Liver (tissue), 9 donors: ENCODE results near the gene PKP4. TPM values are rescaled to one million over a fixed set of nuclear protein-coding genes. Genes with fewer than 3 reads are reported as not detected.

Experiments
- DNase-seq: peaks from one replicate; pipeline ENCODE4 v3.0.0-alpha.2; 2017; ENCODE audit warnings: low spot score
- H3K27ac ChIP-seq, 2 donors: one replicate each; pipeline ENCODE4 v1.7.0; 2013; ENCODE audit warnings: inconsistent platforms in 2 of 2, low read length in 2 of 2, control low read depth in 1 of 2, low read depth in 1 of 2, mild to moderate bottlenecking in 1 of 2
- H3K27me3 ChIP-seq, 4 donors: one replicate each; pipeline versions ENCODE4 v1.6.1 to v1.7.0; 2013; ENCODE audit warnings: low read length in 3 of 4, inconsistent platforms in 1 of 4, mild to moderate bottlenecking in 1 of 4, moderate library complexity in 1 of 4; ENCODE audit not compliant: control insufficient read depth in 4 of 4, insufficient read depth in 4 of 4
- H3K36me3 ChIP-seq, 4 donors: one replicate each; pipeline versions ENCODE4 v1.6.1 to v1.7.0; 2013; ENCODE audit warnings: low read length in 3 of 4, mild to moderate bottlenecking in 3 of 4, low read depth in 1 of 4, moderate library complexity in 1 of 4; ENCODE audit not compliant: control insufficient read depth in 4 of 4, insufficient read depth in 3 of 4
- H3K4me1 ChIP-seq, 4 donors: one replicate each; pipeline versions ENCODE4 v1.6.1 to v1.7.0; 2013; ENCODE audit warnings: low read length in 3 of 4, mild to moderate bottlenecking in 3 of 4, moderate library complexity in 1 of 4; ENCODE audit not compliant: control insufficient read depth in 4 of 4, insufficient read depth in 4 of 4
- H3K4me3 ChIP-seq, 3 donors: one replicate each; pipeline versions ENCODE4 v1.6.1 to v1.7.0; 2013; ENCODE audit warnings: low read length in 3 of 3, control low read depth in 1 of 3, low read depth in 1 of 3, mild to moderate bottlenecking in 1 of 3
- H3K9ac ChIP-seq, 2 donors: one replicate each; pipeline ENCODE4 v1.7.0; 2013; ENCODE audit warnings: low read length in 2 of 2, mild to moderate bottlenecking in 2 of 2, moderate library complexity in 2 of 2, control low read depth in 1 of 2, low read depth in 1 of 2
- H3K9me3 ChIP-seq, 4 donors: one replicate each; pipeline versions ENCODE4 v1.6.1 to v1.7.0; 2013; ENCODE audit warnings: low read length in 3 of 4; ENCODE audit not compliant: control insufficient read depth in 4 of 4
- EGR1 ChIP-seq, 2 donors: IDR thresholded peaks; 2 replicates each; pipeline ENCODE4 v1.6.1; 2016 to 2018; ENCODE audit warnings: antibody characterized with exemption in 2 of 2, low read depth in 2 of 2
- FOXA1 ChIP-seq: IDR thresholded peaks from 2 replicates; pipeline ENCODE4 v1.6.1; 2016; ENCODE audit warnings: antibody characterized with exemption
- FOXA2 ChIP-seq: IDR thresholded peaks from 2 replicates; pipeline ENCODE4 v1.6.1; 2016; ENCODE audit warnings: antibody characterized with exemption
- GABPA ChIP-seq, 2 donors: IDR thresholded peaks in 1 of 2; conservative IDR thresholded peaks in 1 of 2; 2 replicates each; pipeline ENCODE4 v1.6.1; 2016; ENCODE audit warnings: antibody characterized with exemption in 2 of 2, mild to moderate bottlenecking in 1 of 2, moderate library complexity in 1 of 2
- HNF4A ChIP-seq, 2 donors: conservative IDR thresholded peaks; 2 replicates each; pipeline ENCODE4 v1.6.1; 2016; ENCODE audit warnings: antibody characterized with exemption in 2 of 2, mild to moderate bottlenecking in 2 of 2
- HNF4G ChIP-seq: IDR thresholded peaks from 2 replicates; pipeline ENCODE4 v1.6.1; 2016; ENCODE audit warnings: antibody characterized with exemption
- JUND ChIP-seq, 2 donors: IDR thresholded peaks; 2 replicates each; pipeline ENCODE4 v1.6.1; 2016; ENCODE audit warnings: antibody characterized with exemption in 2 of 2
- NR2F2 ChIP-seq: IDR thresholded peaks from 2 replicates; pipeline ENCODE4 v1.6.1; 2016; ENCODE audit warnings: antibody characterized with exemption
- RAD21 ChIP-seq, 2 donors: IDR thresholded peaks; 2 replicates each; pipeline ENCODE4 v1.6.1; 2016; ENCODE audit warnings: antibody characterized with exemption in 2 of 2, mild to moderate bottlenecking in 2 of 2
- RXRA ChIP-seq, 2 donors: IDR thresholded peaks; 2 replicates each; pipeline ENCODE4 v1.6.1; 2017 to 2018; ENCODE audit warnings: antibody characterized with exemption in 2 of 2, mild to moderate bottlenecking in 1 of 2
- SP1 ChIP-seq: IDR thresholded peaks from 2 replicates; pipeline ENCODE4 v1.6.1; 2018; ENCODE audit warnings: antibody characterized with exemption, mild to moderate bottlenecking
- TAF1 ChIP-seq: conservative IDR thresholded peaks from 2 replicates; pipeline ENCODE4 v1.6.1; 2016; ENCODE audit warnings: antibody characterized with exemption, mild to moderate bottlenecking
- WGBS: extraction: QIAGEN DNeasy Blood & Tissue Kit; methylation state at CpG from one replicate; pipeline ENCODE4 v1.1.7; 2013; 5-methylcytosine and 5-hydroxymethylcytosine counted together
- polyA plus RNA-seq, 2 donors: library from polyadenylated mRNA; stranded (reverse) in 1 of 2; unstranded in 1 of 2; fragments of 200-250 nt in 1 of 2; fragments of >200 nt in 1 of 2; fragmentation: Nextera tagmentation in 1 of 2; extraction: Ambion mirVana in 1 of 2; gene quantifications; one replicate each; pipeline versions ENCODE4 v1.2.1 to v1.2.3, GENCODE V29; 2013 to 2015
- total RNA-seq, 2 donors: library from RNA; depleted of rRNA; stranded (reverse); fragments of >200 nt; gene quantifications; one replicate each; pipeline ENCODE4 v1.2.3, GENCODE V29; 2014
- TF ChIP-seq, protein P1 (sequence below): IDR thresholded peaks from 2 replicates; pipeline ENCODE4 v1.6.1; 2016; ENCODE audit warnings: antibody characterized with exemption, mild to moderate bottlenecking
- TF ChIP-seq, protein P2 (sequence below): IDR thresholded peaks from 2 replicates; pipeline ENCODE4 v1.6.1; 2016; ENCODE audit warnings: antibody characterized with exemption
- TF ChIP-seq, protein P3 (sequence below): IDR thresholded peaks from 2 replicates; pipeline ENCODE4 v1.6.1; 2016; ENCODE audit warnings: antibody characterized with exemption
- TF ChIP-seq, protein P4 (sequence below): IDR thresholded peaks from 2 replicates; pipeline ENCODE4 v1.6.1; 2016; ENCODE audit warnings: antibody characterized with exemption
- donor health status: healthy.
- donor health status: healthy.
- donor health status: healthy.
- donor health status: healthy.
- donor health status: healthy.

PKP4 gene
- total and polyA plus RNA-seq, 4 donors, result 7.7 to 33.8 (median 19.0) TPM

- no peak overlapping the region for H3K9ac ChIP-seq
- H3K4me1 ChIP-seq, result peaks cover 0 to 7% (median 2%) of the 10 kb centered on the region in 4 donors
- 99% methylated on average over 19 of the region's 19 CpGs for WGBS
- TF ChIP-seq JUND (IDR thresholded peaks at IDR 0.05) (no peak), HNF4G (no peak), FOXA2 (no peak), NR2F2 (no peak), HNF4A (conservative IDR thresholded peaks at IDR 0.05) (no peak), RAD21 (IDR thresholded peaks at IDR 0.05) (no peak), TAF1 (no peak), RXRA (IDR thresholded peaks at IDR 0.05) (no peak), SP1 (no peak), FOXA1 (no peak)
- TF ChIP-seq, protein P1, sequence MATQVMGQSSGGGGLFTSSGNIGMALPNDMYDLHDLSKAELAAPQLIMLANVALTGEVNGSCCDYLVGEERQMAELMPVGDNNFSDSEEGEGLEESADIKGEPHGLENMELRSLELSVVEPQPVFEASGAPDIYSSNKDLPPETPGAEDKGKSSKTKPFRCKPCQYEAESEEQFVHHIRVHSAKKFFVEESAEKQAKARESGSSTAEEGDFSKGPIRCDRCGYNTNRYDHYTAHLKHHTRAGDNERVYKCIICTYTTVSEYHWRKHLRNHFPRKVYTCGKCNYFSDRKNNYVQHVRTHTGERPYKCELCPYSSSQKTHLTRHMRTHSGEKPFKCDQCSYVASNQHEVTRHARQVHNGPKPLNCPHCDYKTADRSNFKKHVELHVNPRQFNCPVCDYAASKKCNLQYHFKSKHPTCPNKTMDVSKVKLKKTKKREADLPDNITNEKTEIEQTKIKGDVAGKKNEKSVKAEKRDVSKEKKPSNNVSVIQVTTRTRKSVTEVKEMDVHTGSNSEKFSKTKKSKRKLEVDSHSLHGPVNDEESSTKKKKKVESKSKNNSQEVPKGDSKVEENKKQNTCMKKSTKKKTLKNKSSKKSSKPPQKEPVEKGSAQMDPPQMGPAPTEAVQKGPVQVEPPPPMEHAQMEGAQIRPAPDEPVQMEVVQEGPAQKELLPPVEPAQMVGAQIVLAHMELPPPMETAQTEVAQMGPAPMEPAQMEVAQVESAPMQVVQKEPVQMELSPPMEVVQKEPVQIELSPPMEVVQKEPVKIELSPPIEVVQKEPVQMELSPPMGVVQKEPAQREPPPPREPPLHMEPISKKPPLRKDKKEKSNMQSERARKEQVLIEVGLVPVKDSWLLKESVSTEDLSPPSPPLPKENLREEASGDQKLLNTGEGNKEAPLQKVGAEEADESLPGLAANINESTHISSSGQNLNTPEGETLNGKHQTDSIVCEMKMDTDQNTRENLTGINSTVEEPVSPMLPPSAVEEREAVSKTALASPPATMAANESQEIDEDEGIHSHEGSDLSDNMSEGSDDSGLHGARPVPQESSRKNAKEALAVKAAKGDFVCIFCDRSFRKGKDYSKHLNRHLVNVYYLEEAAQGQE, result no peak
- TF ChIP-seq, protein P2, sequence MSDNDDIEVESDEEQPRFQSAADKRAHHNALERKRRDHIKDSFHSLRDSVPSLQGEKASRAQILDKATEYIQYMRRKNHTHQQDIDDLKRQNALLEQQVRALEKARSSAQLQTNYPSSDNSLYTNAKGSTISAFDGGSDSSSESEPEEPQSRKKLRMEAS, result no peak
- no peaks in the 10 kb centered on the region for H3K9me3 ChIP-seq
- H3K36me3 ChIP-seq, result peaks cover 0 to 7% (median 3%) of the 10 kb centered on the region in 4 donors
- H3K27ac ChIP-seq, result no peak overlapping the region
- no peaks in the 10 kb centered on the region for H3K27me3 ChIP-seq
- H3K4me3 ChIP-seq, result no peak overlapping the region
- DNase-seq, result no peak
These were observed 127.2 kb downstream of the PKP4 start for GRCh38 chr2:158583923-158584322.

DNA sequence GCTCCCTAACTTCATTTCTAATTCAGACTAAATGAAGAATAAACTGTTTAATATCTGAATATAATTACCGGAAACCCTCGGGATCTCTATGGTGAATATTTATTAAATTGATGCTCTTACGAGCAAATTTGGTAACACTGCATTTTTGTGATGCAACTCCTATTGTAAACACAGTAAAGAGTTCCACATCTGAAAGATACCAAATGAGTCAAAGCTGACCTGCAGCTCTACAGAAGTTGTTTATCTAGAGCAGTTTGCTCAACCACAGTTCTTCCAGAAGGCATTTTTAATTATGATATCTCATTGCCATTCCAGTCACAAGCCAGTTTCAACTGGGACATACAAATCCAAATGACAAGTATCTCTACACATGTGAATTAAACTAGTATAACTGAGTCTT, 129.7 kb downstream of the PKP4 start:
- no peak for DNase-seq
- WGBS, result 41% methylated on average over 3 of the region's 3 CpGs
- TF ChIP-seq EGR1 (IDR thresholded peaks at IDR 0.05; ENCODE audit: low read depth in 2 of 2), result no peak
- TF ChIP-seq RAD21 (IDR thresholded peaks at IDR 0.05), result peak in 1 of 2 donors; percentile 16
- no peak for TF ChIP-seq TAF1
- TF ChIP-seq FOXA1, result peak; percentile 28
- peak in 1 of 2 donors; percentile 35 for TF ChIP-seq HNF4A (conservative IDR thresholded peaks at IDR 0.05)
- TF ChIP-seq, protein P1, result no peak
- TF ChIP-seq, protein P3, sequence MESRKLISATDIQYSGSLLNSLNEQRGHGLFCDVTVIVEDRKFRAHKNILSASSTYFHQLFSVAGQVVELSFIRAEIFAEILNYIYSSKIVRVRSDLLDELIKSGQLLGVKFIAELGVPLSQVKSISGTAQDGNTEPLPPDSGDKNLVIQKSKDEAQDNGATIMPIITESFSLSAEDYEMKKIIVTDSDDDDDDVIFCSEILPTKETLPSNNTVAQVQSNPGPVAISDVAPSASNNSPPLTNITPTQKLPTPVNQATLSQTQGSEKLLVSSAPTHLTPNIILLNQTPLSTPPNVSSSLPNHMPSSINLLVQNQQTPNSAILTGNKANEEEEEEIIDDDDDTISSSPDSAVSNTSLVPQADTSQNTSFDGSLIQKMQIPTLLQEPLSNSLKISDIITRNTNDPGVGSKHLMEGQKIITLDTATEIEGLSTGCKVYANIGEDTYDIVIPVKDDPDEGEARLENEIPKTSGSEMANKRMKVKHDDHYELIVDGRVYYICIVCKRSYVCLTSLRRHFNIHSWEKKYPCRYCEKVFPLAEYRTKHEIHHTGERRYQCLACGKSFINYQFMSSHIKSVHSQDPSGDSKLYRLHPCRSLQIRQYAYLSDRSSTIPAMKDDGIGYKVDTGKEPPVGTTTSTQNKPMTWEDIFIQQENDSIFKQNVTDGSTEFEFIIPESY, result no peak
- TF ChIP-seq, protein P4, sequence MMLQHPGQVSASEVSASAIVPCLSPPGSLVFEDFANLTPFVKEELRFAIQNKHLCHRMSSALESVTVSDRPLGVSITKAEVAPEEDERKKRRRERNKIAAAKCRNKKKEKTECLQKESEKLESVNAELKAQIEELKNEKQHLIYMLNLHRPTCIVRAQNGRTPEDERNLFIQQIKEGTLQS, result peak; percentile 42
- TF ChIP-seq JUND (IDR thresholded peaks at IDR 0.05), result peak; percentile 39 to 56
- peak; percentile 80 for TF ChIP-seq FOXA2
- TF ChIP-seq RXRA (IDR thresholded peaks at IDR 0.05), result peak in 1 of 2 donors; percentile 9
- TF ChIP-seq GABPA (IDR thresholded peaks at IDR 0.05 in 1 of 2, conservative IDR thresholded peaks at IDR 0.05 in 1 of 2), result peak in 1 of 2 donors; percentile 6
- Histone ChIP-seq H3K4me1 (peaks cover 0 to 7% (median 2%) of the 10 kb centered on the region in 4 donors), H3K9me3 (no peaks in the 10 kb centered on the region), H3K4me3 (no peak overlapping the region), H3K27ac (no peak overlapping the region), H3K27me3 (no peaks in the 10 kb centered on the region), H3K36me3 (peaks cover 0 to 3% (median under 1%) of the 10 kb centered on the region in 4 donors), H3K9ac (no peak overlapping the region)
